HCT116 (cell line): ENCODE measurements around the gene AGTR1. TPM values are rescaled to one million over a fixed set of nuclear protein-coding genes. Genes with fewer than 3 reads are reported as not detected.
A peak's percentile ranks its signal among the peaks of the same experiment; 100 is the strongest.

ENCODE experiments used
- ATAC-seq: fragments of 200-7000 bp; cut with Tn5 transposase; 2 replicates; pipeline ENCODE4 v1.9.1; 2020; ENCODE audit warnings: mild to moderate bottlenecking, moderate library complexity
- BruUV-seq: library from RNA; stranded (reverse); fragments of 400-500 nt; replicated peaks from 2 replicates; lab custom pipeline; 2021; lab: Mats Ljungman, UMichigan
- CTCF ChIA-PET: fragments of 300-600 bp; sonication (Branson Sonifier 250); formaldehyde crosslinking; loops from one replicate; lab custom pipeline; 2021; ENCODE audit warnings: antibody characterized with exemption; lab: Charles Lee
- POLR2A ChIA-PET: fragments of 300-600, 350-600 bp; sonication (Branson Sonifier 250); formaldehyde crosslinking; loops from one replicate; lab custom pipeline; 2021; ENCODE audit warnings: antibody characterized with exemption; lab: Charles Lee
- RAD21 ChIA-PET, 2 experiments: fragments of 300-600 bp; sonication (Branson Sonifier 250); formaldehyde crosslinking; loops; one replicate each; lab custom pipeline; 2023; ENCODE audit warnings: low total read pairs in 2 of 2; ENCODE audit not compliant: uncharacterized antibody in 2 of 2, unreplicated experiment in 2 of 2, low non-redundant PET in 1 of 2; lab: Charles Lee
- DNase-seq: peaks from one replicate; pipeline ENCODE4 v3.0.0-alpha.2; 2010; ENCODE audit warnings: low read depth, low spot score
- H2AFZ ChIP-seq: fragments of 200-600 bp; shearing (Covaris generic), sonication (generic); 2 replicates; pipeline ENCODE4 v1.6.1; 2017; ENCODE audit warnings: low read depth, mixed run types, mixed read lengths, antibody characterized with exemption, low read length; ENCODE audit not compliant: poor library complexity, severe bottlenecking
- H3K27ac ChIP-seq: 2 replicates; pipeline ENCODE4 v1.5.1; 2012; ENCODE audit warnings: low read depth, low read length
- H3K27me3 ChIP-seq: fragments of 200-600 bp; sonication (generic); 2 replicates; pipeline ENCODE4 v1.6.1; 2016; ENCODE audit warnings: mixed run types, low read length, mixed read lengths; ENCODE audit not compliant: insufficient read depth
- H3K36me3 ChIP-seq, 2 experiments: fragments of 200-500 bp in 1 of 2; fragments of 200-600 bp in 1 of 2; sonication (Bioruptor generic) in 1 of 2; sonication (generic) in 1 of 2; 2 replicates each; pipeline versions ENCODE4 v1.5.1 to v1.6.1; 2014 to 2016; ENCODE audit warnings: low read length in 2 of 2, inconsistent platforms in 1 of 2, mixed read lengths in 1 of 2, mixed run types in 1 of 2; ENCODE audit not compliant: insufficient read depth in 2 of 2, control insufficient read depth in 1 of 2
- H3K4me1 ChIP-seq, 2 experiments: fragments of 200-600 bp in 1 of 2; sonication (generic) in 1 of 2; 2 replicates each; pipeline versions ENCODE4 v1.5.1 to v1.6.1; 2012 to 2017; ENCODE audit warnings: low read length in 2 of 2, inconsistent platforms in 1 of 2, mild to moderate bottlenecking in 1 of 2, mixed read lengths in 1 of 2, mixed run types in 1 of 2, moderate library complexity in 1 of 2; ENCODE audit not compliant: insufficient read depth in 2 of 2, control insufficient read depth in 1 of 2
- H3K4me2 ChIP-seq: fragments of 200-600 bp; sonication (generic); 2 replicates; pipeline ENCODE4 v1.6.1; 2017; ENCODE audit warnings: mixed run types, low read length, mixed read lengths
- H3K4me3 ChIP-seq, 2 experiments: fragments of 200-600 bp in 1 of 2; sonication (generic) in 1 of 2; replicated peaks in 1 of 2; 2 replicates each; pipeline ENCODE4 v1.5.1; 2011 to 2016; ENCODE audit warnings: low read length in 2 of 2, control low read depth in 1 of 2, low read depth in 1 of 2, mild to moderate bottlenecking in 1 of 2, mixed read lengths in 1 of 2, mixed run types in 1 of 2
- H3K79me2 ChIP-seq: fragments of 200-600 bp; sonication (generic); 2 replicates; pipeline ENCODE4 v1.6.1; 2017; ENCODE audit warnings: mild to moderate bottlenecking, mixed run types, low read length, moderate library complexity, mixed read lengths; ENCODE audit not compliant: insufficient read depth
- H3K9ac ChIP-seq: fragments of 200-600 bp; sonication (generic); 2 replicates; pipeline ENCODE4 v1.6.1; 2016; ENCODE audit warnings: low read length, mixed read lengths
- H3K9me2 ChIP-seq: fragments of 200-600 bp; sonication (generic), shearing (Covaris generic); 2 replicates; pipeline ENCODE4 v1.6.1; 2017; ENCODE audit warnings: mixed run types, mild to moderate bottlenecking, moderate library complexity; ENCODE audit not compliant: insufficient read depth
- H3K9me3 ChIP-seq, 2 experiments: fragments of 200-500 bp in 1 of 2; fragments of 200-600 bp in 1 of 2; sonication (Bioruptor generic) in 1 of 2; sonication (generic) in 1 of 2; 2 replicates each; pipeline ENCODE4 v1.6.1; 2014 to 2017; ENCODE audit warnings: low read length in 2 of 2, mixed read lengths in 2 of 2, inconsistent platforms in 1 of 2, low read depth in 1 of 2, mild to moderate bottlenecking in 1 of 2, mixed run types in 1 of 2, moderate library complexity in 1 of 2; ENCODE audit not compliant: control insufficient read depth in 1 of 2, insufficient read depth in 1 of 2
- H4K20me1 ChIP-seq: fragments of 200-600 bp; sonication (generic), shearing (Covaris generic); 2 replicates; pipeline ENCODE4 v1.6.1; 2017; ENCODE audit warnings: mixed run types, mild to moderate bottlenecking, moderate library complexity; ENCODE audit not compliant: insufficient read depth
- EGR1 ChIP-seq: IDR thresholded peaks from 2 replicates; pipeline ENCODE4 v1.6.1; 2012; ENCODE audit warnings: low read depth
- EZH2 ChIP-seq: fragments of 200-600 bp; sonication (generic); IDR thresholded peaks from 2 replicates; pipeline ENCODE4 v1.6.1; 2017; ENCODE audit warnings: antibody characterized with exemption, mixed run types
- EZH2phosphoT487 ChIP-seq: fragments of 200-600 bp; IDR thresholded peaks from 2 replicates; pipeline ENCODE4 v1.6.1; 2018; ENCODE audit warnings: antibody characterized with exemption, borderline replicate concordance
- RAD21 ChIP-seq: IDR thresholded peaks from 2 replicates; pipeline ENCODE4 v1.6.1; 2012; ENCODE audit warnings: low read depth, mild to moderate bottlenecking
- SIN3A ChIP-seq: IDR thresholded peaks from 2 replicates; pipeline ENCODE4 v1.6.1; 2012; ENCODE audit warnings: low read depth
- SP1 ChIP-seq: IDR thresholded peaks from 2 replicates; pipeline ENCODE4 v1.6.1; 2012; ENCODE audit warnings: low read depth
- SRF ChIP-seq: IDR thresholded peaks from 2 replicates; pipeline ENCODE4 v1.6.1; 2012; ENCODE audit warnings: low read depth
- ZFX ChIP-seq: fragments of 450-650 bp; IDR thresholded peaks from 2 replicates; pipeline ENCODE4 v1.6.1; 2017
- ZNF274 ChIP-seq: fragments of 200-500 bp; sonication (Bioruptor generic); IDR thresholded peaks from 2 replicates; pipeline ENCODE4 v1.6.1; 2014; ENCODE audit warnings: mild to moderate bottlenecking, low read depth, low read length, inconsistent platforms
- intact Hi-C: fragments of 100-400 bp; cut with micrococcal nuclease; formaldehyde crosslinking; loops from 2 replicates; pipeline ENCODE4 v1.10.0; 2022
- total RNA-seq: library from RNA; stranded (reverse); gene quantifications from one replicate; pipeline ENCODE4 v1.2.1, GENCODE V29; 2021; ENCODE audit not compliant: unreplicated experiment
- TF ChIP-seq, protein P1 (sequence below), 3 experiments: fragments of 200-600 bp in 1 of 3; sonication (generic) in 1 of 3; IDR thresholded peaks in 2 of 3; conservative IDR thresholded peaks in 1 of 3; 2 replicates each; pipeline ENCODE4 v1.5.1; 2012 to 2017; ENCODE audit warnings: low read depth in 2 of 3, low read length in 2 of 3, antibody characterized with exemption in 1 of 3, borderline replicate concordance in 1 of 3, control low read depth in 1 of 3, mild to moderate bottlenecking in 1 of 3, mixed read lengths in 1 of 3, mixed run types in 1 of 3, moderate library complexity in 1 of 3; ENCODE audit not compliant: insufficient read depth in 1 of 3
- TF ChIP-seq, protein P2 (sequence below): IDR thresholded peaks from 2 replicates; pipeline ENCODE4 v1.6.1; 2011; ENCODE audit warnings: mild to moderate bottlenecking, low read length, moderate library complexity; ENCODE audit not compliant: insufficient replicate concordance; ENCODE audit errors: extremely low read depth
- TF ChIP-seq, protein P3 (sequence below): IDR thresholded peaks from 2 replicates; pipeline ENCODE4 v1.6.1; 2012

Gene AGTR1
- total RNA-seq, 1 experiment from 2014 or later: not detected

DNA sequence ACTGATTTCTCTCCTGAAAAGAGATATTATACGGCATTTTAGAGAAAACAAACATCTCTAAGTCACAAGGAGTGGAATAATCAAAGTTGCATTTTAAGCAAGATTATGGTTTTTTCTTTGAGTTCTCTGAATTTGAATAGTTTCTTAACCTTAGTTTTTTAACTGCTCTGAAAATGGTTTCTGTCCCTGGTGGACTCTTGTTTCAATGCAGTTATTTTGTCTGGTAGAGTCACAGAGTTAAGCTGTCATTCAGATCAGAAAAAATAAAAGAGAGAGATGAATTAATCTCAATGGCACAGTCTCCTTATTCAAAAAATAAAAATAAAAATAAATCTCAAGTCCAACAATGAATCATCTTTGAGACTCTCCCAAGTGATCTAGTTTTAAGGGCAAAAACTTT is 19.0 kb downstream of the AGTR1 start:
- BruUV-seq: no TSS peak
- Histone ChIP-seq H3K4me3 (no peak overlapping the region), H3K4me2 (no peak overlapping the region), H3K9me2 (no peaks in the 10 kb centered on the region), H2AFZ (peak overlapping the region; percentile 13), H3K4me1 (no peaks in the 10 kb centered on the region), H3K9me3 (no peaks in the 10 kb centered on the region), H4K20me1 (no peaks in the 10 kb centered on the region), H3K27ac (no peak overlapping the region), H3K36me3 (no peaks in the 10 kb centered on the region), H3K9ac (no peak overlapping the region), H3K27me3 (no peaks in the 10 kb centered on the region), H3K79me2 (no peaks in the 10 kb centered on the region)
- RAD21 ChIA-PET: no interaction called here
- TF ChIP-seq ZNF274: no peak
- TF ChIP-seq, protein P1, sequence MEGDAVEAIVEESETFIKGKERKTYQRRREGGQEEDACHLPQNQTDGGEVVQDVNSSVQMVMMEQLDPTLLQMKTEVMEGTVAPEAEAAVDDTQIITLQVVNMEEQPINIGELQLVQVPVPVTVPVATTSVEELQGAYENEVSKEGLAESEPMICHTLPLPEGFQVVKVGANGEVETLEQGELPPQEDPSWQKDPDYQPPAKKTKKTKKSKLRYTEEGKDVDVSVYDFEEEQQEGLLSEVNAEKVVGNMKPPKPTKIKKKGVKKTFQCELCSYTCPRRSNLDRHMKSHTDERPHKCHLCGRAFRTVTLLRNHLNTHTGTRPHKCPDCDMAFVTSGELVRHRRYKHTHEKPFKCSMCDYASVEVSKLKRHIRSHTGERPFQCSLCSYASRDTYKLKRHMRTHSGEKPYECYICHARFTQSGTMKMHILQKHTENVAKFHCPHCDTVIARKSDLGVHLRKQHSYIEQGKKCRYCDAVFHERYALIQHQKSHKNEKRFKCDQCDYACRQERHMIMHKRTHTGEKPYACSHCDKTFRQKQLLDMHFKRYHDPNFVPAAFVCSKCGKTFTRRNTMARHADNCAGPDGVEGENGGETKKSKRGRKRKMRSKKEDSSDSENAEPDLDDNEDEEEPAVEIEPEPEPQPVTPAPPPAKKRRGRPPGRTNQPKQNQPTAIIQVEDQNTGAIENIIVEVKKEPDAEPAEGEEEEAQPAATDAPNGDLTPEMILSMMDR (IDR thresholded peaks at IDR 0.05 in 2 of 3, conservative IDR thresholded peaks at IDR 0.05 in 1 of 3; ENCODE audit: borderline replicate concordance in 1 of 3, insufficient read depth in 1 of 3, low read depth in 2 of 3, low read length in 2 of 3): peak in 1 of 3 experiments; percentile 19; a peak in 1 of 6 replicates
- no peak for TF ChIP-seq EZH2phosphoT487
- POLR2A ChIA-PET: interaction anchor here (0.7 kb wide), 1 partner anchor 201 kb away, joined by 3 read pairs; no protein-coding TSS in a partner anchor
- intact Hi-C loops: no loop called here
- ATAC-seq (no peak), DNase-seq (no peak)
- CTCF ChIA-PET: interaction anchor here (1.0 to 2.9 kb wide), 3 partner anchors 9 to 336 kb away, joined by 3 to 12 read pairs (median 6); no protein-coding TSS in a partner anchor

DNA sequence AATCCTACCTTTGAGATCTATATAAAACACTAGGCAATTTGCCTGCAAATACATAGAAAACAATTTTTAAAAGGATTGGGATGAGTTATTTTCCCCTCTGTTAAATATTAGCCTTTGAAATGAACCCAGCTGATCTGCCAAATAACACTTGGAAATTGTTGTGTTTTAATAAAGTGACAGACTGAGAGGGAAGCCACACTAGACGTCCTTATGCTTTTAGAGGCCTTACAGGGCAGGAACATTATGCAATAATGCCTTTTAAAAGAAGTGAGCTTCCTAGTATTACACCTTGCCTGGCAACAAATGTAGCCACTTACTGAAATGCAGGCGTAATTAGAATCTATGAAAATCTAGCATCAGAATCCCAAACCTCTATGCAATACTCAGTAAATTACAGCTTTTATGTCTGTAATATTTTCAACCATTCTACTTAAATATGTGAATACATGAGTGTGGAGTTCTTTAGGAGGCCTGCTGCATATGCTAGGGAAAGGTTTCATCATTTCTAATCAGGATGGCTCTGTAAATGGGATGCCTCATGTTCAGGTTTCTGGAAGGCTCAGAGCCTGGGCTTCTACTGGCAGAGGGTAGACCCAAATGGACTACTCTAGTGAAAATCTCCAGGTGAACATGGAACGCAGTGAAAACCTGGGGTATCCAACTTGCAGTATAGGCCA is 20.3 kb downstream of the AGTR1 start:
- intact Hi-C loops: no loop called here
- H3K27me3 ChIP-seq: no peaks in the 10 kb centered on the region
- TF ChIP-seq RAD21 (no peak), ZFX (no peak), SIN3A (no peak), SP1 (no peak), EGR1 (no peak), EZH2 (no peak), SRF (no peak), EZH2phosphoT487 (no peak)
- TF ChIP-seq, protein P2, sequence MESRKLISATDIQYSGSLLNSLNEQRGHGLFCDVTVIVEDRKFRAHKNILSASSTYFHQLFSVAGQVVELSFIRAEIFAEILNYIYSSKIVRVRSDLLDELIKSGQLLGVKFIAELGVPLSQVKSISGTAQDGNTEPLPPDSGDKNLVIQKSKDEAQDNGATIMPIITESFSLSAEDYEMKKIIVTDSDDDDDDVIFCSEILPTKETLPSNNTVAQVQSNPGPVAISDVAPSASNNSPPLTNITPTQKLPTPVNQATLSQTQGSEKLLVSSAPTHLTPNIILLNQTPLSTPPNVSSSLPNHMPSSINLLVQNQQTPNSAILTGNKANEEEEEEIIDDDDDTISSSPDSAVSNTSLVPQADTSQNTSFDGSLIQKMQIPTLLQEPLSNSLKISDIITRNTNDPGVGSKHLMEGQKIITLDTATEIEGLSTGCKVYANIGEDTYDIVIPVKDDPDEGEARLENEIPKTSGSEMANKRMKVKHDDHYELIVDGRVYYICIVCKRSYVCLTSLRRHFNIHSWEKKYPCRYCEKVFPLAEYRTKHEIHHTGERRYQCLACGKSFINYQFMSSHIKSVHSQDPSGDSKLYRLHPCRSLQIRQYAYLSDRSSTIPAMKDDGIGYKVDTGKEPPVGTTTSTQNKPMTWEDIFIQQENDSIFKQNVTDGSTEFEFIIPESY: no peak
- TF ChIP-seq, protein P3, sequence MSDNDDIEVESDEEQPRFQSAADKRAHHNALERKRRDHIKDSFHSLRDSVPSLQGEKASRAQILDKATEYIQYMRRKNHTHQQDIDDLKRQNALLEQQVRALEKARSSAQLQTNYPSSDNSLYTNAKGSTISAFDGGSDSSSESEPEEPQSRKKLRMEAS: no peak
- TF ChIP-seq, all 23 proteins: peak for 0
- H3K4me1 ChIP-seq: no peaks in the 10 kb centered on the region
- no peak overlapping the region for H3K4me3 ChIP-seq
- H3K9ac ChIP-seq: no peak overlapping the region
- ChIA-PET CTCF (interaction anchor here (1.5 to 3.0 kb wide), 4 partner anchors 233 to 338 kb away, joined by 4 to 65 read pairs (median 9); no protein-coding TSS in a partner anchor), RAD21 (interaction anchor here (0.5 to 2.6 kb wide), 3 partner anchors 129 to 338 kb away, joined by 3 to 10 read pairs (median 8); no protein-coding TSS in a partner anchor), POLR2A (no interaction called here)
- no peaks in the 10 kb centered on the region for H3K79me2 ChIP-seq
- no peak overlapping the region for H3K4me2 ChIP-seq
- DNase-seq: no peak
- H3K9me2 ChIP-seq: no peaks in the 10 kb centered on the region
- no peaks in the 10 kb centered on the region for H3K36me3 ChIP-seq
- no peak for ATAC-seq
- H2AFZ ChIP-seq: peak overlapping the region; percentile 15
- H4K20me1 ChIP-seq: no peaks in the 10 kb centered on the region
- H3K9me3 ChIP-seq: no peaks in the 10 kb centered on the region
- H3K27ac ChIP-seq: no peak overlapping the region
- BruUV-seq: no TSS peak
